Measurements from ENCODE around the gene MAPK1. TPM values are rescaled to one million over a fixed set of nuclear protein-coding genes. Genes with fewer than 3 reads are reported as not detected.

MAPK1 gene
- total RNA-seq, 2 donors from 2014 or later = 61.4 to 63.1 TPM

GRCh38 chr22:21759093-21759492 lies 108.4 kb downstream of the MAPK1 start:
- H3K4me3 ChIP-seq = no peak overlapping the region
- H3K4me1 ChIP-seq (ENCODE audit: control insufficient read depth in 1 of 2, low read depth in 2 of 2) = peaks cover 4 to 21% of the 10 kb centered on the region in 2 donors
- ATAC-seq (ENCODE audit: insufficient number of reproducible peaks, low FRiP score, low read depth) (no peak), DNase-seq (ENCODE audit: low spot score) (no peak)
- no peak for TF ChIP-seq CTCF (IDR thresholded peaks at IDR 0.05)
- H3K9me3 ChIP-seq = no peaks in the 10 kb centered on the region
- no peaks in the 10 kb centered on the region for H3K27me3 ChIP-seq (replicated peaks; ENCODE audit: insufficient read depth)
- H3K27ac ChIP-seq = no peak overlapping the region
- peaks cover 18% of the 10 kb centered on the region for H3K36me3 ChIP-seq

GRCh38 chr22:21758091-21758864 lies 109.2 kb downstream of the MAPK1 start:
- TF ChIP-seq CTCF (IDR thresholded peaks at IDR 0.05) = no peak
- H3K9me3 ChIP-seq = no peaks in the 10 kb centered on the region
- no peak overlapping the region for H3K27ac ChIP-seq
- H3K36me3 ChIP-seq = peaks cover 13% of the 10 kb centered on the region
- H3K4me3 ChIP-seq = no peak overlapping the region
- DNase-seq (ENCODE audit: low spot score) (no peak), ATAC-seq (ENCODE audit: insufficient number of reproducible peaks, low FRiP score, low read depth) (no peak)
- peaks cover 4 to 21% of the 10 kb centered on the region in 2 donors for H3K4me1 ChIP-seq (ENCODE audit: control insufficient read depth in 1 of 2, low read depth in 2 of 2)
- no peaks in the 10 kb centered on the region for H3K27me3 ChIP-seq (replicated peaks; ENCODE audit: insufficient read depth)

- no peak for TF ChIP-seq CTCF (IDR thresholded peaks at IDR 0.05)
- DNase-seq (ENCODE audit: low spot score) (no peak), ATAC-seq (ENCODE audit: insufficient number of reproducible peaks, low FRiP score, low read depth) (no peak)
- Histone ChIP-seq H3K9me3 (no peaks in the 10 kb centered on the region), H3K4me3 (no peak overlapping the region), H3K27me3 (replicated peaks; ENCODE audit: insufficient read depth) (no peaks in the 10 kb centered on the region), H3K4me1 (ENCODE audit: control insufficient read depth in 1 of 2, low read depth in 2 of 2) (peaks cover 4 to 21% of the 10 kb centered on the region in 2 donors), H3K27ac (peak overlapping the region in 1 of 2 donors; percentile 49), H3K36me3 (peaks cover 3% of the 10 kb centered on the region)
Observed at GRCh38 chr22:21755851-21756284, 111.6 kb downstream of the MAPK1 start.

- Histone ChIP-seq H3K27me3 (replicated peaks; ENCODE audit: insufficient read depth) (no peaks in the 10 kb centered on the region), H3K4me3 (no peak overlapping the region), H3K36me3 (no peaks in the 10 kb centered on the region), H3K9me3 (no peaks in the 10 kb centered on the region), H3K4me1 (ENCODE audit: control insufficient read depth in 1 of 2, low read depth in 2 of 2) (peaks cover 4 to 21% of the 10 kb centered on the region in 2 donors), H3K27ac (no peak overlapping the region)
- no peak for ATAC-seq (ENCODE audit: insufficient number of reproducible peaks, low FRiP score, low read depth)
- no peak for TF ChIP-seq CTCF (IDR thresholded peaks at IDR 0.05)
- DNase-seq (ENCODE audit: low spot score) = no peak
Observed at GRCh38 chr22:21754523-21754922, 112.9 kb downstream of the MAPK1 start.

- no peak overlapping the region for H3K27ac ChIP-seq
- DNase-seq (ENCODE audit: low spot score) (no peak), ATAC-seq (ENCODE audit: insufficient number of reproducible peaks, low FRiP score, low read depth) (no peak)
- peaks cover 4 to 21% of the 10 kb centered on the region in 2 donors for H3K4me1 ChIP-seq (ENCODE audit: control insufficient read depth in 1 of 2, low read depth in 2 of 2)
- no peaks in the 10 kb centered on the region for H3K27me3 ChIP-seq (replicated peaks; ENCODE audit: insufficient read depth)
- H3K36me3 ChIP-seq = no peaks in the 10 kb centered on the region
- no peak for TF ChIP-seq CTCF (IDR thresholded peaks at IDR 0.05)
- no peak overlapping the region for H3K4me3 ChIP-seq
- no peaks in the 10 kb centered on the region for H3K9me3 ChIP-seq
Observed at GRCh38 chr22:21753374-21754111, 113.9 kb downstream of the MAPK1 start.

Data from thoracic aorta (tissue), 2 donors.